GM13976 (cell line): ENCODE data around the gene ZBTB8B.

Experiments used
- DNase-seq: peaks from one replicate; pipeline ENCODE4 v3.0.0; 2012; ENCODE audit warnings: low spot score
- CTCF ChIP-seq: IDR thresholded peaks from 2 replicates; pipeline ENCODE4 v1.5.1; 2012; ENCODE audit warnings: borderline replicate concordance, mild to moderate bottlenecking; ENCODE audit not compliant: insufficient read depth; ENCODE audit errors: extremely low read depth, missing control alignments, control extremely low read depth
- in situ Hi-C: fragments of 300-500 bp; cut with MboI; formaldehyde crosslinking; loops from one replicate; pipeline ENCODE4 v1.12.0; 2022; ENCODE audit warnings: low sequenced_read_pairs, mixed read lengths, inconsistent platforms; ENCODE audit not compliant: unreplicated experiment

Gene ZBTB8B

DNA sequence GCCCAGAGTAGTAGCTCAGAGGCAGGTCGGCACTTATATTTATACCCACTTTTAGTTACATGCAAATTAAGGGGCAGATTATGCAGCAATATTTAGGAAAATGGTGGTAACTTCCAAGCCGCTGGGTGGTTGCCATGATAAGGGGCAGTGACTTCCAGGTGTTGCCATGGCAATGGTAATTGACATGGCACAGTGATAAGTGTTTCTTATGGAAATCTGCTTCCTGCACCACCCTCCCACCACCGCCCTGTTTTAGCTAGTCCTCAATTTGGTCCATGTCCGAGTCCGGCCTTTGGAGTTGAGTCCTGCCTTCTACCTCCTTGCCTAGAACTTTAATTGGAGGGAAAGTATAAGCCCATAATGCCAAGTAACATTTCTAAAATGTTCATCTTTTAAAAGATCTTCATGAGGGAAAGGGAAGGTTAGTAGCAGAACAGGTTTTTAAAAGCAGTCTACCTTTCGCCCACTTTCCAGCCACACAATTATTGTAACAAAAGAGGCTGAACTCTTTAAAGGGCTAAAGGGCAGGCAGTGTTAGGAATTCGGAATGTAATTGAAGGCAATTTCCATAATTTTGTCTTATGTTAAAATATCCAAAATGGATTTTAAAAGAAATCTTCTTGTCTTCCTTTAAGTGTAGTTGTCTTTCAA, 21.7 kb downstream of the ZBTB8B start:
- TF ChIP-seq CTCF = no peak
- no peak for DNase-seq
- in situ Hi-C loops = no loop called here

GRCh38 chr1:32487182-32487581, 22.3 kb downstream of the ZBTB8B start:
- DNase-seq = no peak
- no peak for TF ChIP-seq CTCF
- in situ Hi-C loops = no loop called here

- DNase-seq = no peak
- TF ChIP-seq CTCF = no peak
- in situ Hi-C loops = no loop called here
Observed at GRCh38 chr1:32489774-32490454, 25.0 kb downstream of the ZBTB8B start.

- no peak for TF ChIP-seq CTCF
- no peak for DNase-seq
- in situ Hi-C loops = no loop called here
Observed at GRCh38 chr1:32491386-32491785, 26.5 kb downstream of the ZBTB8B start.

DNA sequence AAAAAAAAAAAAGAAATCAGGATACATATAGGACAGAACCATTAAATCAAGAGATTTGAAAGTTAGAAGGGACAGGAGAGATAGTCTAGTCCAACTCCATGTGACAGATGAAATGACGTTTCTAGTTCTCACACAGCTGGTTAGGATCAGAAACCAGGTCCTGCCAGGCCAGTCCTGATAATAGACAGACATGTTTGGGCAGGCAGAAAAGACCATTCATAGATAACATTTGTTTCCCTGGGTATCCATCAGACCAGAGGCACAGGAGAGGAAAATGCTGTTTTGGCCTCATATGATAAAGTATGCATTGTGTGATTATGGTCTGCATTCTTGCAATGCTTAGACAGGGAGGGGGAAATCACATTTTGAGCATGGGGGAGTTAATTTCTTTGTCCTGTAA, 29.3 kb downstream of the ZBTB8B start:
- DNase-seq = no peak
- TF ChIP-seq CTCF = no peak
- in situ Hi-C loops = no loop called here

- in situ Hi-C loops = no loop called here
- no peak for DNase-seq
- TF ChIP-seq CTCF = no peak
Observed at GRCh38 chr1:32494711-32495337, 30.0 kb downstream of the ZBTB8B start.
